ENCODE data around the gene CCDC73.

The CCDC73 gene

DNA sequence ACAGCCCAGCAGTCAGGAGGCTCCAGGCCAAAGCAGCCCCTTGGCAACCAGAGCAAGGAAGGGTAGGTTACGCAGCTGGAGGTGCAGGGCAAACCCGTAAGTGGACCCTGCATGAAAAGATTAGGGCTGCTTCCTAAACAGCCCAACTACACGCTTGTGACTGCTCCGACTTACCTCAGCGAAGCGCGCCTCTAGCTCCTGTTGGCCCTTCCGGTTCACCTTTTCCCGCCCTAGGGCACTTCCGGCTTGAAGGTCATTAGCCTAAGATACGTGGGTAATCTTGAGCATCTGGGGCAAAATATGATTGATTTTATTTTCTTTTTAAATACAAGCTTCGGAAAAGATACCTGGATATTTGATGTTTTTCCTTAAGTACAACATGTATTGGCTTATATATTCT lies at the start of gene CCDC73:
Gene CCDC73, minus strand, starts transcription at position 224 of the 400 bp plus-strand sequence. CDS start 34,419 bp downstream, outside the sequence.
- no peak for DNase-seq (ENCODE audit: extremely low spot score)
- CTCF ChIA-PET = no interaction called here
- POLR2A ChIA-PET = no interaction called here
- TF ChIP-seq CTBP1 (IDR thresholded peaks at IDR 0.05; ENCODE audit: borderline replicate concordance) (no peak), BHLHE40 (IDR thresholded peaks at IDR 0.05; ENCODE audit: borderline replicate concordance) (no peak), LEF1 (IDR thresholded peaks at IDR 0.05; ENCODE audit: borderline replicate concordance) (no peak), SP1 (IDR thresholded peaks at IDR 0.05) (no peak), ZNF384 (IDR thresholded peaks at IDR 0.05) (no peak), L3MBTL2 (conservative IDR thresholded peaks at IDR 0.05) (no peak), ARNT (IDR thresholded peaks at IDR 0.05) (no peak), FOXA1 (IDR thresholded peaks at IDR 0.05) (no peak), FOXM1 (IDR thresholded peaks at IDR 0.05; ENCODE audit: borderline replicate concordance) (no peak), TARDBP (IDR thresholded peaks at IDR 0.05) (no peak), SUZ12 (IDR thresholded peaks at IDR 0.05) (no peak), FOXK2 (IDR thresholded peaks at IDR 0.05) (no peak), ELF4 (IDR thresholded peaks at IDR 0.05) (no peak), HDGF (IDR thresholded peaks at IDR 0.05; ENCODE audit: borderline replicate concordance) (no peak), NFRKB (IDR thresholded peaks at IDR 0.05) (no peak)
- TF ChIP-seq, protein P1, sequence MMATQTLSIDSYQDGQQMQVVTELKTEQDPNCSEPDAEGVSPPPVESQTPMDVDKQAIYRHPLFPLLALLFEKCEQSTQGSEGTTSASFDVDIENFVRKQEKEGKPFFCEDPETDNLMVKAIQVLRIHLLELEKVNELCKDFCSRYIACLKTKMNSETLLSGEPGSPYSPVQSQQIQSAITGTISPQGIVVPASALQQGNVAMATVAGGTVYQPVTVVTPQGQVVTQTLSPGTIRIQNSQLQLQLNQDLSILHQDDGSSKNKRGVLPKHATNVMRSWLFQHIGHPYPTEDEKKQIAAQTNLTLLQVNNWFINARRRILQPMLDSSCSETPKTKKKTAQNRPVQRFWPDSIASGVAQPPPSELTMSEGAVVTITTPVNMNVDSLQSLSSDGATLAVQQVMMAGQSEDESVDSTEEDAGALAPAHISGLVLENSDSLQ (IDR thresholded peaks at IDR 0.05) = no peak

DNA sequence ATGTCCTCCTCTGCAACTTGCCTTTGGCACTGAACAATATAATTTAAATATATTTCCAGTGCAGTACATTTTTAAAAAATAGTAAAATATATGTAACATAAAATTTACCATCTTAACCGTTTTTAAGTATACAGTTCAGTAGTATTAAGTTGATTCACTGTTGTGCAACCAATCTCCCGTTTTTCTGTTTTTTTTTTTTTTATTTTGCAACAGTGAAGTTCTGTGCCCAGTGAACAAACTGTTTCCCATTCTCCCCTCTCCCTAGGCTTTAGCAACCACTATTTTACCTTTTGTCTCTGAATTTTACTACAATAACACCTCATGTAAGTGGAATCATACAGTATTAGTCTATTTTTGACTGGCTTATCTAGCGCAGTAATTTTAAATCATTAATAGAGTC lies 49.1 kb upstream of the CCDC73 start:
- ChIA-PET POLR2A (no interaction called here), CTCF (no interaction called here)
- DNase-seq (ENCODE audit: extremely low spot score) = no peak
- TF ChIP-seq HDGF (IDR thresholded peaks at IDR 0.05; ENCODE audit: borderline replicate concordance) (no peak), FOXA1 (IDR thresholded peaks at IDR 0.05) (no peak), FOXM1 (IDR thresholded peaks at IDR 0.05; ENCODE audit: borderline replicate concordance) (no peak), SUZ12 (IDR thresholded peaks at IDR 0.05) (no peak), SP1 (IDR thresholded peaks at IDR 0.05) (no peak)

DNA sequence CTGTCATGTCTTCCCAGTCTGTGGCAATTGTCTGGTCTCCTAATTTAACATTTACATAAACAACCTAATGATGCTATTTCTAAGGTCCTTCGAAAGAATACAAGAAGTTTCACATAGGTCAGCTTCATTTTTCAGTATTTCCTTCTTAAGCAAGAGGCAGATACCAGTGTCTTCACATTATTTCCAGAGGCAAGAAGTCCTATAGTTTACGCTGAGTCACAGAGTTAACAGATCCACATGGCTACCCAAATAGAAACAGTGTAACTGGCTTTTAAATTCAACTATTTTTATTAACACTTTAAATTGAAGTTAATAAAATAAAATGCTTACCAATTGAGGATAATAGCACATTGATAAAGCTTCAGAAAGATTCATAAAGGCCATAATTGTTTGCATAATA lies 46.1 kb upstream of the CCDC73 start:
- ChIA-PET POLR2A (no interaction called here), CTCF (no interaction called here)
- DNase-seq (ENCODE audit: extremely low spot score) = no peak
- TF ChIP-seq SP1 (IDR thresholded peaks at IDR 0.05) (no peak), SUZ12 (IDR thresholded peaks at IDR 0.05) (no peak), NFRKB (IDR thresholded peaks at IDR 0.05) (no peak), ZNF384 (IDR thresholded peaks at IDR 0.05) (no peak), LEF1 (IDR thresholded peaks at IDR 0.05; ENCODE audit: borderline replicate concordance) (no peak), FOXA1 (IDR thresholded peaks at IDR 0.05) (no peak), FOXM1 (IDR thresholded peaks at IDR 0.05; ENCODE audit: borderline replicate concordance) (no peak), ARNT (IDR thresholded peaks at IDR 0.05) (no peak), CTBP1 (IDR thresholded peaks at IDR 0.05; ENCODE audit: borderline replicate concordance) (no peak), HDGF (IDR thresholded peaks at IDR 0.05; ENCODE audit: borderline replicate concordance) (no peak)
- TF ChIP-seq, protein P1 (IDR thresholded peaks at IDR 0.05) = no peak

DNA sequence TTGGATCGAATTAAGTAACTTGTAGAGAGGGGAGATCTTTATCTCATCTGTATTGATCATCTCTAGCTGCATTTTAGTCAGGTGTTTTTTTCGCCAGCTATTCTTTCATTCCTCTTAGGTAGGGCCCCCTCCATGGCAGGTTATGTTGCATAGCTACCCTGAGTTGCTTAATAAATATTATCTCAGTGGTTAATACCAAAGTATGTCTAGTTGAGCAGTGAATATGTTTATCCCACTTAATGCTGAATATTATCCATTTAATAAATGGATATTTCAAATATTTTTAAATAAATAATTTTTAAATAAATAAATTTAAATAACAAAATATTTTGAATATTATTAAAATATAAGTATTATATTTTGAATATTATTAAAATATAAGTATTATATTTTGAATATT lies 44.8 kb upstream of the CCDC73 start:
- POLR2A ChIA-PET = interaction anchor here (1.0 kb wide), 1 partner anchor 53 kb away, joined by 5 read pairs; the partner anchor contains the start of gene QSER1
- CTCF ChIA-PET = no interaction called here
- DNase-seq (ENCODE audit: extremely low spot score) = no peak
- TF ChIP-seq CTBP1 (IDR thresholded peaks at IDR 0.05; ENCODE audit: borderline replicate concordance) (no peak), LEF1 (IDR thresholded peaks at IDR 0.05; ENCODE audit: borderline replicate concordance) (no peak), L3MBTL2 (conservative IDR thresholded peaks at IDR 0.05) (no peak), BHLHE40 (IDR thresholded peaks at IDR 0.05; ENCODE audit: borderline replicate concordance) (no peak), NFRKB (IDR thresholded peaks at IDR 0.05) (no peak), ELF4 (IDR thresholded peaks at IDR 0.05) (no peak), HDGF (IDR thresholded peaks at IDR 0.05; ENCODE audit: borderline replicate concordance) (no peak), SP1 (IDR thresholded peaks at IDR 0.05) (no peak), ZNF384 (IDR thresholded peaks at IDR 0.05) (no peak)
- TF ChIP-seq, protein P1 (IDR thresholded peaks at IDR 0.05) = no peak

DNA sequence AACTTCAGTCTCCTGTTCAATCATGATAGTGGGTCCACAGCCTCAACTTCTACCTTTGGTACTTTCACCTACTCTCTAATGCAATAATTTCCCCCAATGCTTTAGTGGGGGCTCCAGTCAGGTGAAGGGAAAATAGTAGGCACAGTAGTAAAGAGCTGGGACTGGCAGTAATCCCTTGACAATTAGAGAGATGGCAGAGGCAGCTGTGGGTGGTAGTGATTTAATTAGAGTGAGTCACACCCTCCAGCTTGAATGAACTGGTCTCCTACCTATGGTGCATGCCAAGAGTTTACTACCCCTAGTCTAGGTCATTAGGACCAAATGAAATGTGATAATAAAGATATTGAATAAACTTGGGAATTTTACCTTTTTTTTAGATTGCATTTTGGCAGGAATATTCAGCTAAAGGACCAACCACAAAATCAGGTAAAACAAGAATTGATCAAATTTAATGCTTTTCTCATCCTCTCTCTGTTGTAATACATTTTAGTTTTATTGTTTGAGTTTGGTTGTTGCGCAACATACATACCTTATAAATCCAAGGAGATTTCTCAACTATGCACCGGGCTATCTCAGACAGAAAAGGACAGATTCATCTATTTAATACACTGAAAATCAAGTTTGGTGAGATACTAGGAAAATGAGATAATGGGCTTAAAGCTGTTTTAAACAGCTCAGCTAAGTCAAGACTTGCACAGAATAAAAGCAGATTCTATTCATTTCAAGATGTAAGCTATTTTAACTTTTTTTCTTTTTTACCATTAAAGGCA lies 44.2 kb upstream of the CCDC73 start:
- DNase-seq (ENCODE audit: extremely low spot score) = no peak
- POLR2A ChIA-PET = interaction anchor here (1.0 kb wide), 1 partner anchor 54 kb away, joined by 5 read pairs; the partner anchor contains the start of gene QSER1
- TF ChIP-seq SP1 (IDR thresholded peaks at IDR 0.05) (no peak), FOXK2 (IDR thresholded peaks at IDR 0.05) (no peak), SUZ12 (IDR thresholded peaks at IDR 0.05) (no peak), FOXA1 (IDR thresholded peaks at IDR 0.05) (no peak), ZNF384 (IDR thresholded peaks at IDR 0.05) (no peak)
- CTCF ChIA-PET = no interaction called here

DNA sequence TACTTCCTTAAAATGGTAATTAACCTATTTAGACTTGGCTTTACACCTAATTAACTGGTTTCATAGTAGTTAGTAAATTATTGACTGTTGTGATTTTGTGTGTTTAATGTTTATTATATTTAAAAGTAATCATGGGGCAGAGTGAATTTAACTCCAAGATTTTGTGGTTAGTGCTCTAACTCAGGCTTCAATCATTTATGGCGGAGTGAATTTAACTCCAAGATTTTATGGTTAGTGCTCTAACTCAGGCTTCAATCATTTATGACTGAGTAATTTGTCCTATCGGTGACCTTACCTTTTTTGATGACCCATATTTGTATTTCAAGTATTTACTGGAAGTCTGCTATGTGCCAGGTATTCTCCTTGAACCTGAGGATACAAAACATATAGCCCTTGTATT lies 42.5 kb upstream of the CCDC73 start:
- ChIA-PET POLR2A (no interaction called here), CTCF (no interaction called here)
- no peak for TF ChIP-seq CTBP1 (IDR thresholded peaks at IDR 0.05; ENCODE audit: borderline replicate concordance)
- no peak for TF ChIP-seq SP1 (IDR thresholded peaks at IDR 0.05)
- no peak for TF ChIP-seq FOXM1 (IDR thresholded peaks at IDR 0.05; ENCODE audit: borderline replicate concordance)
- TF ChIP-seq ELF4 (IDR thresholded peaks at IDR 0.05) = no peak
- no peak for TF ChIP-seq SUZ12 (IDR thresholded peaks at IDR 0.05)
- no peak for TF ChIP-seq NFRKB (IDR thresholded peaks at IDR 0.05)
- no peak for TF ChIP-seq BHLHE40 (IDR thresholded peaks at IDR 0.05; ENCODE audit: borderline replicate concordance)
- no peak for TF ChIP-seq FOXA1 (IDR thresholded peaks at IDR 0.05)
- no peak for TF ChIP-seq ZNF384 (IDR thresholded peaks at IDR 0.05)

More for the DNA sequence above, 42.5 kb upstream of the CCDC73 start:
- DNase-seq (ENCODE audit: extremely low spot score) = no peak
